IMR-90 (cell line): ENCODE data around the gene APAF1. TPM values are rescaled to one million over a fixed set of nuclear protein-coding genes. Genes with fewer than 3 reads are reported as not detected.

Source experiments
- ATAC-seq: fragments of 200-7000 bp; cut with Tn5 transposase; 2 replicates; pipeline ENCODE4 v1.9.1; 2020; ENCODE audit warnings: low read depth, mild to moderate bottlenecking, moderate library complexity
- BruUV-seq: library from RNA; stranded (reverse); fragments of 400-500 nt; replicated peaks from 2 replicates; lab custom pipeline; 2021; lab: Mats Ljungman, UMichigan
- CTCF ChIA-PET: fragments of 300-600 bp; formaldehyde crosslinking; extraction: SDS; loops from one replicate; lab custom pipeline; 2021; ENCODE audit warnings: antibody characterized with exemption; lab: Yijun Ruan, JAX
- POLR2A ChIA-PET: fragments of 300-600 bp; sonication (Branson Sonifier 250); formaldehyde crosslinking; loops from one replicate; lab custom pipeline; 2022; ENCODE audit warnings: antibody characterized with exemption; ENCODE audit not compliant: unreplicated experiment; lab: Charles Lee
- DNase-seq: peaks from one replicate; pipeline ENCODE4 v3.0.0; 2013
- H2AFZ ChIP-seq: replicated peaks from 2 replicates; pipeline ENCODE3; 2013; ENCODE audit warnings: low read length, mild to moderate bottlenecking; ENCODE audit not compliant: poor library complexity
- H2AK5ac ChIP-seq: 2 replicates; pipeline ENCODE4 v1.6.1; 2013; ENCODE audit warnings: low read depth, low read length, inconsistent platforms
- H2AK9ac ChIP-seq: replicated peaks from 2 replicates; pipeline ENCODE3; 2013; ENCODE audit warnings: mild to moderate bottlenecking, low read depth, low read length, moderate library complexity; ENCODE audit not compliant: poor library complexity
- H2BK120ac ChIP-seq: 2 replicates; pipeline ENCODE4 v1.6.1; 2013; ENCODE audit warnings: low read depth, low read length, inconsistent platforms
- H2BK15ac ChIP-seq: 3 replicates; pipeline ENCODE4 v1.6.1; 2013; ENCODE audit warnings: low read depth, low read length, inconsistent platforms
- H2BK20ac ChIP-seq: 2 replicates; pipeline ENCODE4 v1.6.1; 2013; ENCODE audit warnings: low read depth, mild to moderate bottlenecking, inconsistent platforms, low read length, moderate library complexity
- H2BK5ac ChIP-seq: 2 replicates; pipeline ENCODE4 v1.6.1; 2013; ENCODE audit warnings: mild to moderate bottlenecking, low read depth, low read length, inconsistent platforms; ENCODE audit not compliant: poor library complexity, severe bottlenecking
- H3K14ac ChIP-seq: replicated peaks from 2 replicates; pipeline ENCODE4 v1.6.1; 2013; ENCODE audit warnings: low read depth, low read length, inconsistent platforms
- H3K18ac ChIP-seq: 2 replicates; pipeline ENCODE4 v1.6.1; 2013; ENCODE audit warnings: low read depth, low read length, control low read depth
- H3K23ac ChIP-seq: 2 replicates; pipeline ENCODE4 v1.6.1; 2013; ENCODE audit warnings: low read depth, low read length, inconsistent platforms
- H3K27ac ChIP-seq: 2 replicates; pipeline ENCODE4 v1.5.1; 2013; ENCODE audit warnings: mild to moderate bottlenecking, control low read depth, low read length; ENCODE audit not compliant: insufficient read depth
- H3K27me3 ChIP-seq: 2 replicates; pipeline ENCODE4 v1.6.1; 2013; ENCODE audit warnings: low read length; ENCODE audit not compliant: control insufficient read depth, insufficient read depth
- H3K36me3 ChIP-seq: 2 replicates; pipeline ENCODE4 v1.6.1; 2013; ENCODE audit warnings: low read length, mixed read lengths; ENCODE audit not compliant: control insufficient read depth, insufficient read depth
- H3K4ac ChIP-seq: 2 replicates; pipeline ENCODE4 v1.6.1; 2013; ENCODE audit warnings: low read depth, low read length, inconsistent platforms
- H3K4me1 ChIP-seq: 2 replicates; pipeline ENCODE4 v1.6.1; 2013; ENCODE audit warnings: low read length, mixed read lengths; ENCODE audit not compliant: control insufficient read depth, insufficient read depth
- H3K4me2 ChIP-seq: 2 replicates; pipeline ENCODE4 v1.6.1; 2013; ENCODE audit warnings: low read depth, mild to moderate bottlenecking, control low read depth, low read length, moderate library complexity
- H3K4me3 ChIP-seq: 2 replicates; pipeline ENCODE4 v1.5.1; 2013; ENCODE audit warnings: low read depth, mild to moderate bottlenecking, control low read depth, low read length, moderate library complexity; ENCODE audit not compliant: insufficient read depth
- H3K56ac ChIP-seq: 2 replicates; pipeline ENCODE4 v1.6.1; 2013; ENCODE audit warnings: low read length, inconsistent platforms; ENCODE audit not compliant: insufficient read depth; ENCODE audit errors: extremely low read depth
- H3K79me1 ChIP-seq, 2 experiments: 2 replicates each; pipeline ENCODE4 v1.6.1; 2013; ENCODE audit warnings: low read length in 2 of 2, inconsistent platforms in 1 of 2, low read depth in 1 of 2
- H3K9ac ChIP-seq: 2 replicates; pipeline ENCODE4 v1.6.1; 2013; ENCODE audit warnings: low read depth, low read length, control low read depth
- H3K9me1 ChIP-seq: 2 replicates; pipeline ENCODE4 v1.6.1; 2013; ENCODE audit warnings: low read length, inconsistent platforms; ENCODE audit not compliant: insufficient read depth
- H3K9me3 ChIP-seq: 2 replicates; pipeline ENCODE4 v1.6.1; 2013; ENCODE audit warnings: low read length; ENCODE audit not compliant: control insufficient read depth, insufficient read depth
- H4K20me1 ChIP-seq: 2 replicates; pipeline ENCODE4 v1.6.1; 2013; ENCODE audit warnings: low read length, inconsistent platforms; ENCODE audit not compliant: insufficient read depth
- H4K5ac ChIP-seq: 2 replicates; pipeline ENCODE4 v1.6.1; 2013; ENCODE audit warnings: mild to moderate bottlenecking, low read depth, low read length, control low read depth
- H4K8ac ChIP-seq, 2 experiments: 2 replicates each; pipeline ENCODE4 v1.6.1; 2013; ENCODE audit warnings: low read depth in 2 of 2, low read length in 2 of 2, control low read depth in 1 of 2, inconsistent platforms in 1 of 2
- H4K91ac ChIP-seq: 2 replicates; pipeline ENCODE4 v1.6.1; 2013; ENCODE audit warnings: low read depth, low read length, inconsistent platforms; ENCODE audit not compliant: insufficient read depth
- BHLHE40 ChIP-seq: fragments of 150-350 bp; IDR thresholded peaks from 2 replicates; pipeline ENCODE4 v1.6.1; 2016; ENCODE audit warnings: mild to moderate bottlenecking, low read depth, low read length
- CTCF ChIP-seq: conservative IDR thresholded peaks from 2 replicates; pipeline ENCODE4 v1.5.1; 2012; ENCODE audit warnings: mild to moderate bottlenecking, low read depth, low read length, improper control_type of control experiment
- ELK1 ChIP-seq: fragments of 150-350 bp; IDR thresholded peaks from 2 replicates; pipeline ENCODE4 v1.6.1; 2016; ENCODE audit warnings: low read depth, mild to moderate bottlenecking, low read length, moderate library complexity, borderline replicate concordance
- FOS ChIP-seq: fragments of 150-350 bp; IDR thresholded peaks from 2 replicates; pipeline ENCODE4 v1.6.1; 2016; ENCODE audit warnings: low read depth, low read length
- MAFK ChIP-seq: IDR thresholded peaks from 2 replicates; pipeline ENCODE4 v1.6.1; 2012; ENCODE audit warnings: low read depth, low read length, improper control_type of control experiment
- MAZ ChIP-seq: IDR thresholded peaks from 2 replicates; pipeline ENCODE4 v1.6.1; 2012; ENCODE audit warnings: low read depth, mild to moderate bottlenecking, low read length, improper control_type of control experiment, moderate library complexity, borderline replicate concordance
- MXI1 ChIP-seq: IDR thresholded peaks from 2 replicates; pipeline ENCODE4 v1.6.1; 2012; ENCODE audit warnings: low read depth, mild to moderate bottlenecking, low read length, moderate library complexity, borderline replicate concordance
- NFE2L2 ChIP-seq: fragments of 150-350 bp; IDR thresholded peaks from 2 replicates; pipeline ENCODE4 v1.6.1; 2016; ENCODE audit warnings: low read depth, mild to moderate bottlenecking, low read length
- POLR2A ChIP-seq: IDR thresholded peaks from 2 replicates; pipeline ENCODE4 v1.6.1; 2012; ENCODE audit warnings: mild to moderate bottlenecking, low read depth, low read length
- RAD21 ChIP-seq: IDR thresholded peaks from 2 replicates; pipeline ENCODE4 v1.6.1; 2012; ENCODE audit warnings: low read length, improper control_type of control experiment
- RCOR1 ChIP-seq: IDR thresholded peaks from 2 replicates; pipeline ENCODE4 v1.6.1; 2012; ENCODE audit warnings: mild to moderate bottlenecking, low read length, improper control_type of control experiment; ENCODE audit not compliant: insufficient replicate concordance
- RFX5 ChIP-seq: IDR thresholded peaks from 2 replicates; pipeline ENCODE4 v1.8.0; 2012; ENCODE audit warnings: low read depth, mild to moderate bottlenecking, low read length, moderate library complexity
- SMC3 ChIP-seq: fragments of 150-350 bp; IDR thresholded peaks from 2 replicates; pipeline ENCODE4 v1.6.1; 2016; ENCODE audit warnings: low read depth, mild to moderate bottlenecking, antibody characterized with exemption, low read length, moderate library complexity
- USF2 ChIP-seq: fragments of 150-350 bp; IDR thresholded peaks from 2 replicates; pipeline ENCODE4 v1.6.1; 2017; ENCODE audit warnings: mild to moderate bottlenecking, antibody characterized with exemption, low read length, low read depth
- WGBS, 2 experiments: methylation state at CpG; one replicate each; pipeline versions ENCODE4 v1.1.5 to v1.1.7; 2013; ENCODE audit warnings: missing lambda C conversion rate in 2 of 2; ENCODE audit not compliant: insufficient read length in 1 of 2; ENCODE audit errors: extremely low coverage in 2 of 2; 5-methylcytosine and 5-hydroxymethylcytosine counted together
- dilution Hi-C: fragments of 300-500 bp; cut with HindIII; formaldehyde crosslinking; loops from one replicate; pipeline ENCODE4 v1.14.3; 2018; ENCODE audit warnings: low sequenced_read_pairs; ENCODE audit not compliant: unreplicated experiment
- in situ Hi-C: fragments of 300-500 bp; cut with MboI; formaldehyde crosslinking; loops from 3 replicates; pipeline ENCODE4 v1.14.3; 2019; ENCODE audit warnings: low sequenced_read_pairs, inconsistent platforms, mixed read lengths
- intact Hi-C: fragments of 100-400 bp; cut with micrococcal nuclease; formaldehyde crosslinking; loops from 2 replicates; pipeline ENCODE4 v1.10.0; 2022
- polyA plus RNA-seq, 3 experiments: library from polyadenylated mRNA; depleted of rRNA; stranded (reverse); fragments of >200 nt; gene quantifications; 2 replicates each; pipeline ENCODE4 v1.2.3, GENCODE V29; 2012; ENCODE audit warnings: low replicate concordance in 1 of 3
- total RNA-seq: library from RNA; depleted of rRNA; stranded (reverse); fragments of >200 nt; gene quantifications from 2 replicates; pipeline ENCODE4 v1.2.3, GENCODE V29; 2012

Gene APAF1
- total and polyA plus RNA-seq, 2 of the 4 experiments (the other 2 are of a cell fraction), result 10.9 to 32.8 TPM

- WGBS, 2 experiments, result 83% methylated on average over 1 of the region's 5 CpGs; no CpG with 5 or more reads in 1 of the 2 experiments
- no peaks in the 10 kb centered on the region; a peak in 1 of 4 replicates for H3K79me1 ChIP-seq
- H3K9me1 ChIP-seq, result no peaks in the 10 kb centered on the region; the same call in 1 of the 2 replicates
- H3K56ac ChIP-seq, result no peak overlapping the region
- H3K27ac ChIP-seq, result no peak overlapping the region
- no peak overlapping the region for H3K23ac ChIP-seq
- no peak overlapping the region for H3K4me3 ChIP-seq
- no peak overlapping the region for H3K18ac ChIP-seq
- H3K4ac ChIP-seq, result no peak overlapping the region
- BruUV-seq, result no TSS peak
- CTCF ChIA-PET, result interaction anchor here (0.8 to 2.1 kb wide), 7 partner anchors 8 to 274 kb away, joined by 3 to 10 read pairs (median 4); no protein-coding TSS in a partner anchor
- intact Hi-C loops (loop anchor here (10.0 kb wide), 1 partner anchor 210 kb away; no protein-coding TSS in a partner anchor), dilution Hi-C loops (no loop called here), in situ Hi-C loops (loop anchor here (10.0 kb wide), 1 partner anchor 270 kb away; no protein-coding TSS in a partner anchor)
- H4K8ac ChIP-seq, result no peak overlapping the region
- H4K5ac ChIP-seq, result no peak overlapping the region
- H2BK20ac ChIP-seq, result no peak overlapping the region
- peaks cover 6% of the 10 kb centered on the region; the same call in 1 of the 2 replicates for H3K4me1 ChIP-seq
- peaks cover 23% of the 10 kb centered on the region for H3K36me3 ChIP-seq
- H3K9ac ChIP-seq, result no peak overlapping the region
- H3K9me3 ChIP-seq, result no peaks in the 10 kb centered on the region
- H2AK9ac ChIP-seq, result no peak overlapping the region
- no peak overlapping the region for H3K14ac ChIP-seq
- H4K91ac ChIP-seq, result no peak overlapping the region
- no peak overlapping the region for H3K4me2 ChIP-seq
- ATAC-seq (no peak), DNase-seq (peak; percentile 37)
- H2BK15ac ChIP-seq, result no peak overlapping the region
- no peak overlapping the region for H2AK5ac ChIP-seq
- peaks cover 7% of the 10 kb centered on the region; the same call in 1 of the 2 replicates for H4K20me1 ChIP-seq
- no peak overlapping the region for H2BK5ac ChIP-seq
- POLR2A ChIA-PET, result no interaction called here
- H2BK120ac ChIP-seq, result no peak overlapping the region
- H3K27me3 ChIP-seq, result no peaks in the 10 kb centered on the region
- no peak overlapping the region for H2AFZ ChIP-seq
- TF ChIP-seq NFE2L2 (no peak), USF2 (no peak), MAZ (no peak), MAFK (no peak), FOS (no peak), RAD21 (no peak), ELK1 (no peak), CTCF (no peak), MXI1 (no peak), BHLHE40 (no peak), RFX5 (no peak), POLR2A (no peak), RCOR1 (no peak), SMC3 (no peak)
These were observed 79.5 kb downstream of the APAF1 start for GRCh38 chr12:98724384-98725155.
